Measurements from ENCODE around the gene BACH2. TPM values are rescaled to one million over a fixed set of nuclear protein-coding genes. Genes with fewer than 3 reads are reported as not detected.
"Not testable (repeated sequence)": the region's sequence is repeated elsewhere in the genome, so short reads cannot be mapped to it uniquely, and the experiment has no call there.

The BACH2 gene
- total RNA-seq, 5 donors from 2014 or later (not counting 1 experiment from before 2014, with no cell fraction given), result 81.9 to 196 (median 96.7) TPM

- Histone ChIP-seq H3K9me3 (no peaks in the 10 kb centered on the region), H3K27me3 (replicated peaks in 1 of 2; ENCODE audit: control insufficient read depth in 2 of 2, extremely low read depth in 1 of 2, insufficient read depth in 2 of 2, low read length in 1 of 2) (no peaks in the 10 kb centered on the region), H3K36me3 (ENCODE audit: control insufficient read depth in 2 of 2, extremely low read depth in 1 of 2, insufficient read depth in 1 of 2, low read length in 1 of 2) (no peaks in the 10 kb centered on the region), H3K4me3 (ENCODE audit: control insufficient read depth in 1 of 2, extremely low read depth in 1 of 2, low read length in 1 of 2) (no peak overlapping the region), H3K4me1 (ENCODE audit: control insufficient read depth in 1 of 2, extremely low read depth in 1 of 2, insufficient read depth in 2 of 2, low read length in 2 of 2) (peaks cover 12 to 27% of the 10 kb centered on the region in 2 experiments), H3K27ac (ENCODE audit: low read length) (no peak overlapping the region)
- no peak for ATAC-seq (replicated peaks in 1 of 4)
- ChIA-PET POLR2A (no interaction called here), CTCF (no interaction called here)
- peak overlapping the region; percentile 24 to 87 for H3K27ac Mint-ChIP-seq
- H3K36me3 Mint-ChIP-seq, result peaks cover 10% of the 10 kb centered on the region
- H3K4me3 Mint-ChIP-seq, result peak overlapping the region in 1 of 3 donors; percentile 15
- H3K27me3 Mint-ChIP-seq, result no peaks in the 10 kb centered on the region
- DNase-seq, result no peak
- no peaks in the 10 kb centered on the region for H3K9me3 Mint-ChIP-seq
- H3K4me1 Mint-ChIP-seq, result peaks cover 73 to 83% (median 81%) of the 10 kb centered on the region in 3 donors
- WGBS (ENCODE audit: insufficient coverage), result 85% methylated on average over 5 of the region's 5 CpGs
These were observed 161.0 kb downstream of the BACH2 start for GRCh38 chr6:90135667-90136066.

- DNase-seq; H3K27ac ChIP-seq (ENCODE audit: low read length); H3K9me3 Mint-ChIP-seq; H3K4me3 Mint-ChIP-seq; CTCF ChIA-PET; H3K4me3 ChIP-seq (ENCODE audit: control insufficient read depth in 1 of 2, extremely low read depth in 1 of 2, low read length in 1 of 2); H3K36me3 ChIP-seq (ENCODE audit: control insufficient read depth in 2 of 2, extremely low read depth in 1 of 2, insufficient read depth in 1 of 2, low read length in 1 of 2); POLR2A ChIA-PET; ATAC-seq (replicated peaks in 1 of 4); H3K27ac Mint-ChIP-seq; H3K9me3 ChIP-seq; H3K27me3 Mint-ChIP-seq; H3K27me3 ChIP-seq (replicated peaks in 1 of 2; ENCODE audit: control insufficient read depth in 2 of 2, extremely low read depth in 1 of 2, insufficient read depth in 2 of 2, low read length in 1 of 2): not testable (repeated sequence)
- Mint-ChIP-seq H3K36me3 (peaks cover 10% of the 10 kb centered on the region), H3K4me1 (peaks cover 57 to 70% (median 67%) of the 10 kb centered on the region in 3 donors)
- no CpG with 5 or more reads among the region's 3 CpGs for WGBS (ENCODE audit: insufficient coverage)
- H3K4me1 ChIP-seq (ENCODE audit: control insufficient read depth in 1 of 2, extremely low read depth in 1 of 2, insufficient read depth in 2 of 2, low read length in 2 of 2), result peaks cover 6 to 14% of the 10 kb centered on the region in 2 experiments
These were observed 163.0 kb downstream of the BACH2 start for GRCh38 chr6:90133664-90134063.

- ChIA-PET POLR2A (no interaction called here), CTCF (interaction anchor here in 1 of 2 donors (0.6 kb wide), 1 partner anchor 191 kb away, joined by 3 read pairs; no protein-coding TSS in a partner anchor)
- Histone ChIP-seq H3K9me3 (no peaks in the 10 kb centered on the region), H3K4me1 (ENCODE audit: control insufficient read depth in 1 of 2, extremely low read depth in 1 of 2, insufficient read depth in 2 of 2, low read length in 2 of 2) (peaks cover 12 to 19% of the 10 kb centered on the region in 2 experiments), H3K36me3 (ENCODE audit: control insufficient read depth in 2 of 2, extremely low read depth in 1 of 2, insufficient read depth in 1 of 2, low read length in 1 of 2) (no peaks in the 10 kb centered on the region), H3K27me3 (replicated peaks in 1 of 2; ENCODE audit: control insufficient read depth in 2 of 2, extremely low read depth in 1 of 2, insufficient read depth in 2 of 2, low read length in 1 of 2) (no peaks in the 10 kb centered on the region), H3K4me3 (ENCODE audit: control insufficient read depth in 1 of 2, extremely low read depth in 1 of 2, low read length in 1 of 2) (no peak overlapping the region), H3K27ac (ENCODE audit: low read length) (no peak overlapping the region)
- ATAC-seq (replicated peaks in 1 of 4) (no peak), DNase-seq (no peak)
- no peaks in the 10 kb centered on the region for H3K27me3 Mint-ChIP-seq
- peak overlapping the region; percentile 29 to 68 for H3K27ac Mint-ChIP-seq
- peaks cover 10% of the 10 kb centered on the region for H3K36me3 Mint-ChIP-seq
- H3K9me3 Mint-ChIP-seq, result no peaks in the 10 kb centered on the region
- H3K4me1 Mint-ChIP-seq, result peaks cover 52 to 67% (median 62%) of the 10 kb centered on the region in 3 donors
- 78% methylated on average over 2 of the region's 7 CpGs for WGBS (ENCODE audit: insufficient coverage)
- no peak overlapping the region for H3K4me3 Mint-ChIP-seq
These were observed 164.8 kb downstream of the BACH2 start for GRCh38 chr6:90131614-90132423.

GRCh38 chr6:90131125-90131524 is 165.5 kb downstream of the BACH2 start:
- peaks cover 55 to 68% (median 62%) of the 10 kb centered on the region in 3 donors for H3K4me1 Mint-ChIP-seq
- CTCF ChIA-PET, result no interaction called here
- WGBS (ENCODE audit: insufficient coverage), result no CpG with 5 or more reads among the region's 1 CpG
- Histone ChIP-seq H3K27me3 (replicated peaks in 1 of 2; ENCODE audit: control insufficient read depth in 2 of 2, extremely low read depth in 1 of 2, insufficient read depth in 2 of 2, low read length in 1 of 2) (no peaks in the 10 kb centered on the region), H3K4me3 (ENCODE audit: control insufficient read depth in 1 of 2, extremely low read depth in 1 of 2, low read length in 1 of 2) (no peak overlapping the region), H3K36me3 (ENCODE audit: control insufficient read depth in 2 of 2, extremely low read depth in 1 of 2, insufficient read depth in 1 of 2, low read length in 1 of 2) (no peaks in the 10 kb centered on the region), H3K27ac (ENCODE audit: low read length) (no peak overlapping the region), H3K4me1 (ENCODE audit: control insufficient read depth in 1 of 2, extremely low read depth in 1 of 2, insufficient read depth in 2 of 2, low read length in 2 of 2) (peaks cover 16 to 17% of the 10 kb centered on the region in 2 experiments), H3K9me3 (no peaks in the 10 kb centered on the region)
- H3K36me3 Mint-ChIP-seq, result peaks cover 10% of the 10 kb centered on the region
- POLR2A ChIA-PET, result interaction anchor here in 1 of 2 donors (0.7 kb wide), 1 partner anchor 12 kb away, joined by 3 read pairs; no protein-coding TSS in a partner anchor
- peak overlapping the region in 1 of 2 donors; percentile 46 for H3K27ac Mint-ChIP-seq
- no peak for DNase-seq
- no peak for ATAC-seq (replicated peaks in 1 of 4)
- no peak overlapping the region for H3K4me3 Mint-ChIP-seq
- no peaks in the 10 kb centered on the region for H3K9me3 Mint-ChIP-seq
- H3K27me3 Mint-ChIP-seq, result no peaks in the 10 kb centered on the region

DNA sequence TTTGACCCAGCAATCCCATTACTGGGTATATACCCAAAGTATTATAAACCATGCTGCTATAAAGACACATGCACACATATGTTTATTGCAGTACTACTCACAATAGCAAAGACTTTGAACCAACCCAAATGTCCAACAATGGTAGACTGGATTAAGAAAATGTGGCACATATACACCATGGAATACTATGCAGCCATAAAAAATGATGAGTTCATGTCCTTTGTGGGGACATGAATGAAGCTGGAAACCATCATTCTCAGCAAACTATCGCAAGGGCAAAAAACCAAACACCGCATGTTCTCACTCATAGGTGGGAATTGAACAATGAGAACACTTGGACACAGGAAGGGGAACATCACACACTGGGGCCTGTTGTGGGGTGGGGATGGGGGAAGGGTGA is 168.0 kb downstream of the BACH2 start:
- ATAC-seq (replicated peaks in 1 of 4); POLR2A ChIA-PET; CTCF ChIA-PET; H3K9me3 ChIP-seq; H3K4me3 Mint-ChIP-seq; H3K27ac ChIP-seq (ENCODE audit: low read length); DNase-seq; H3K4me3 ChIP-seq (ENCODE audit: control insufficient read depth in 1 of 2, extremely low read depth in 1 of 2, low read length in 1 of 2); H3K27me3 ChIP-seq (replicated peaks in 1 of 2; ENCODE audit: control insufficient read depth in 2 of 2, extremely low read depth in 1 of 2, insufficient read depth in 2 of 2, low read length in 1 of 2); H3K36me3 ChIP-seq (ENCODE audit: control insufficient read depth in 2 of 2, extremely low read depth in 1 of 2, insufficient read depth in 1 of 2, low read length in 1 of 2); H3K9me3 Mint-ChIP-seq; H3K27me3 Mint-ChIP-seq: not testable (repeated sequence)
- H3K4me1 Mint-ChIP-seq, result peaks cover 51 to 70% (median 55%) of the 10 kb centered on the region in 3 donors
- H3K27ac Mint-ChIP-seq, result peak overlapping the region in 1 of 2 donors; percentile 68
- peaks cover 13 to 19% of the 10 kb centered on the region in 2 experiments for H3K4me1 ChIP-seq (ENCODE audit: control insufficient read depth in 1 of 2, extremely low read depth in 1 of 2, insufficient read depth in 2 of 2, low read length in 2 of 2)
- H3K36me3 Mint-ChIP-seq, result peaks cover 10% of the 10 kb centered on the region
- no CpG with 5 or more reads among the region's 2 CpGs for WGBS (ENCODE audit: insufficient coverage)

DNA sequence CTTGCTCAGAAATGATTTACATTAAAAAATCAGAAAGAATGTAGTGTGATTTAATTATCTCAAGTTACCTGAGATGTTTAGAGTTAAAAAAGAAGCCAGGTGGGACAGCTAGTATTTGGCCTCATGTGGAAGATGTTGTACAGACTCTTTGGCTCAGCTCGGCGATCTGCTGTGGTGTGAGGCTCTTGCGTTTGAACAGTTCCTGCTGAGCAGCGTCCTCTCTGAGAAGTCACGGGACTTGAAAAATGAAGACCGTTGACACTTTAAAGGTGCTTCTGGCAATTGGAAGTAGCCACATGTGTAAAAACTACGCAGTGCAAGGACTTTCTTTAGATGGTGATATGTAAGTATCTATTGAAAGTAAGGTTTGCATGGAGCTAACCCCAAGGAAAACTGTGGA is 169.0 kb downstream of the BACH2 start:
- H3K4me1 ChIP-seq (ENCODE audit: control insufficient read depth in 1 of 2, extremely low read depth in 1 of 2, insufficient read depth in 2 of 2, low read length in 2 of 2), result peaks cover 13 to 23% of the 10 kb centered on the region in 2 experiments
- WGBS (ENCODE audit: insufficient coverage), result 77% methylated on average over 6 of the region's 7 CpGs
- H3K27me3 ChIP-seq (replicated peaks in 1 of 2; ENCODE audit: control insufficient read depth in 2 of 2, extremely low read depth in 1 of 2, insufficient read depth in 2 of 2, low read length in 1 of 2), result no peaks in the 10 kb centered on the region
- H3K27ac ChIP-seq (ENCODE audit: low read length), result peak overlapping the region; percentile 40
- Mint-ChIP-seq H3K4me1 (peaks cover 51 to 70% (median 56%) of the 10 kb centered on the region in 3 donors), H3K27me3 (no peaks in the 10 kb centered on the region), H3K9me3 (peaks cover 0 to 4% (median 0%) of the 10 kb centered on the region in 3 donors), H3K36me3 (peaks cover 17% of the 10 kb centered on the region), H3K27ac (peak overlapping the region; percentile 65 to 68), H3K4me3 (peak overlapping the region in 2 of 3 donors; percentile 32 to 57)
- H3K36me3 ChIP-seq (ENCODE audit: control insufficient read depth in 2 of 2, extremely low read depth in 1 of 2, insufficient read depth in 1 of 2, low read length in 1 of 2), result no peaks in the 10 kb centered on the region
- POLR2A ChIA-PET, result no interaction called here
- CTCF ChIA-PET, result no interaction called here
- peak overlapping the region in 1 of 2 donors; percentile 25 for H3K4me3 ChIP-seq (ENCODE audit: control insufficient read depth in 1 of 2, extremely low read depth in 1 of 2, low read length in 1 of 2)
- peak in 3 of 4 experiments; percentile 45 to 60 (median 57) for ATAC-seq (replicated peaks in 1 of 4)
- no peaks in the 10 kb centered on the region for H3K9me3 ChIP-seq
- DNase-seq, result peak in 3 of 35 experiments; percentile 9 to 34 (median 17)
